GM13976 (cell line): ENCODE measurements around the gene TRAPPC3.

Experiments
- DNase-seq: peaks from one replicate; pipeline ENCODE4 v3.0.0; 2012; ENCODE audit warnings: low spot score
- in situ Hi-C: fragments of 300-500 bp; cut with MboI; formaldehyde crosslinking; loops from one replicate; pipeline ENCODE4 v1.12.0; 2022; ENCODE audit warnings: low sequenced_read_pairs, mixed read lengths, inconsistent platforms; ENCODE audit not compliant: unreplicated experiment
- TF ChIP-seq, protein P1 (sequence below): IDR thresholded peaks from 2 replicates; pipeline ENCODE4 v1.5.1; 2012; ENCODE audit warnings: borderline replicate concordance, mild to moderate bottlenecking; ENCODE audit not compliant: insufficient read depth; ENCODE audit errors: extremely low read depth, missing control alignments, control extremely low read depth

Gene TRAPPC3

DNA sequence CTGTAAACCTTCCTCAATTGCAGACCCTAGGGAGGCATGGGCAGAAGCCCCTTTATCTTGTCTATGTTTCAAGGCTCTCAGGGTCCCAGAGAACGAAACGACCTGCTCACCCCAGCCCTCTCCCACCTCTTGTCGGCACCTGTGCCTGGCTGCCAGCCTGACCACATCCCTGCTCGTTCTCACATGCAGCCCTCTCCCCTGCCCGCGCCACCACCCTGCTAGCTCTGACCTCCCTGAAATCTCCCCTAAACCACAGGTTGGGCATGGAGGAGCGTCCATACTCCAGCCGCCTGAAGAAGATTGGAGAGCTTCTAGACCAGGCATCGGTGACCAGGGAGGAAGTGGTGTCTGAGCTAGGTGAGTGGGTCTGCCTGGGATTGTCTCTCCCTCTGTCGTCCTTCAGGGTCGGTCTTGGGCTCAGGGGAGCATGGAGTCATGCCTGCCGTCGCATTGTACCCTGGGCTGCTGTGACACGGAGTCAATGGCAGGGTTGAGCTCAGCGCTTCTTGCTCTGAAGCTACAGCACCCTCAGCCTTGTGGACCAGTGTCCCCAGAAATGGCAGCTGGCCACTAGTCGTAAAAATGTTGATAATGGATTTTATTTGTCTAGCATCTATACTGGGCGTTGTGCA, 57.0 kb downstream of the TRAPPC3 start:
- TF ChIP-seq, protein P1, sequence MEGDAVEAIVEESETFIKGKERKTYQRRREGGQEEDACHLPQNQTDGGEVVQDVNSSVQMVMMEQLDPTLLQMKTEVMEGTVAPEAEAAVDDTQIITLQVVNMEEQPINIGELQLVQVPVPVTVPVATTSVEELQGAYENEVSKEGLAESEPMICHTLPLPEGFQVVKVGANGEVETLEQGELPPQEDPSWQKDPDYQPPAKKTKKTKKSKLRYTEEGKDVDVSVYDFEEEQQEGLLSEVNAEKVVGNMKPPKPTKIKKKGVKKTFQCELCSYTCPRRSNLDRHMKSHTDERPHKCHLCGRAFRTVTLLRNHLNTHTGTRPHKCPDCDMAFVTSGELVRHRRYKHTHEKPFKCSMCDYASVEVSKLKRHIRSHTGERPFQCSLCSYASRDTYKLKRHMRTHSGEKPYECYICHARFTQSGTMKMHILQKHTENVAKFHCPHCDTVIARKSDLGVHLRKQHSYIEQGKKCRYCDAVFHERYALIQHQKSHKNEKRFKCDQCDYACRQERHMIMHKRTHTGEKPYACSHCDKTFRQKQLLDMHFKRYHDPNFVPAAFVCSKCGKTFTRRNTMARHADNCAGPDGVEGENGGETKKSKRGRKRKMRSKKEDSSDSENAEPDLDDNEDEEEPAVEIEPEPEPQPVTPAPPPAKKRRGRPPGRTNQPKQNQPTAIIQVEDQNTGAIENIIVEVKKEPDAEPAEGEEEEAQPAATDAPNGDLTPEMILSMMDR: no peak
- in situ Hi-C loops: no loop called here
- DNase-seq: no peak

DNA sequence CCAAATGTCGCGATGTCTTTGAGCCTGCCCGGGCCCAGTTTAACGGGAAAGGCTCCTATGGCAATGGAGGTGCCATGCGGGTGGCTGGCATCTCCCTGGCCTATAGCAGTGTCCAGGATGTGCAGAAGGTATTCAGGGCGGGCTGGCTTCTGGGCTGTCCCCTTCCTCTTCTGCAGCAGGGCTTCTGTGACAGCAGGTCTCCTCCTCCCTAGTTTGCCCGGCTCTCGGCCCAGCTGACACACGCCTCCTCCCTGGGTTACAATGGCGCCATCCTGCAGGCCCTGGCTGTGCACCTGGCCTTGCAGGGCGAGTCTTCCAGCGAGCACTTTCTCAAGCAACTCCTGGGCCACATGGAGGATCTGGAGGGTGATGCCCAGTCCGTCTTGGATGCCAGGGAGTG, 57.6 kb downstream of the TRAPPC3 start:
- TF ChIP-seq, protein P1: no peak
- peak; percentile 7 for DNase-seq
- in situ Hi-C loops: no loop called here

DNA sequence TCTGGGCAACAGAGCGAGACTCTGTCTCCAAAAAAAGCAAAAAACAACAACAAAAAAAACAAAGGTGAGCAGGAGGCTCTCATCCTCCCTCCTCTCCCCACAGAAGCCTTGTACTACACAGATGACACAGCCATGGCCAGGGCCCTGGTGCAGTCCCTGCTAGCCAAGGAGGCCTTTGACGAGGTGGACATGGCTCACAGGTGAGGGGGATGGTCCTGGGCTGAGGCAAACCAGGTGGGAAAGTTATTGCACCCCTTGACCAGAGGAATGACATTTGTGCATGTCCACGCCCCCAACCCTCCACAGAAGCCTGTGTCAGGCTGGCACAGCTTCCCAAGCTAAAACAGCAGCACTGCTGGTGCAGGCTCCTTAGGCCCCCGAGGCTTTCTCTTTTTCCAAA, 58.1 kb downstream of the TRAPPC3 start:
- DNase-seq: no peak
- in situ Hi-C loops: no loop called here
- TF ChIP-seq, protein P1: no peak

DNA sequence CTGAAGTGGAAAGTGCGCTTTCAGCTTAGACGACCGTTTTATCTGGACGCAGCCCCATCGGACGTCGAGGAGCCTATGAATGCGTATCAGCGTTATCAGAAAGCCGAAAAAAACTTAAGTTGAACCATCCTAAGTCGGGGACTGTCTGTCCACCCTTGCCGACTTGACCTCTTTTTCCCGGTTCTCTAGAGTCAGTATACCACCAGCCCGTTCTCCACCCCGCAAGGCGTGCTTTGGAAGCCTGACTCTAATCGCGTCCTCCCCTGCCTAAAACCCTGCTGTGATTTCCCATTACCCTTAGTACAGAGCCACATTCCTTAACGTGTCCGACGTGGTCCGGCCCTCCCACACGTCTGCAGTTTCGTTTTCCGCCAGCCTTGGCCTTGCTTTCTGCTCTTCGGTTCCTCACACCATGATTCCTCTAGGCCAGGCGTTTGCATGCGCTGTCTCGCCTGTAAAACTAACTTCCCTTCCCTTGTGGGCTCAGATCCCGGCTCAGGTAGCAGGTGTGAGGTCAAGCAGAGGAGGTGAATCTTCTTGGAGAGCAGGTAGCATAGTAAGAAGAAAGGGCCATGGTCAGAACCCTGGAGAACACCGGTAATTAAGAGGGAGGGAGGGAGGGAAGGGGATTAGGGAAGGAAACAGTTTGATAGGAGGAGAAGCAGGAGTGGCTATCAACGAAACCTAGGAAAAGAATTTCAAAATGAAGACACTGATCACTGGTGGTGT, 59.7 kb downstream of the TRAPPC3 start:
- in situ Hi-C loops: no loop called here
- TF ChIP-seq, protein P1: no peak
- peak; percentile 43 for DNase-seq

DNA sequence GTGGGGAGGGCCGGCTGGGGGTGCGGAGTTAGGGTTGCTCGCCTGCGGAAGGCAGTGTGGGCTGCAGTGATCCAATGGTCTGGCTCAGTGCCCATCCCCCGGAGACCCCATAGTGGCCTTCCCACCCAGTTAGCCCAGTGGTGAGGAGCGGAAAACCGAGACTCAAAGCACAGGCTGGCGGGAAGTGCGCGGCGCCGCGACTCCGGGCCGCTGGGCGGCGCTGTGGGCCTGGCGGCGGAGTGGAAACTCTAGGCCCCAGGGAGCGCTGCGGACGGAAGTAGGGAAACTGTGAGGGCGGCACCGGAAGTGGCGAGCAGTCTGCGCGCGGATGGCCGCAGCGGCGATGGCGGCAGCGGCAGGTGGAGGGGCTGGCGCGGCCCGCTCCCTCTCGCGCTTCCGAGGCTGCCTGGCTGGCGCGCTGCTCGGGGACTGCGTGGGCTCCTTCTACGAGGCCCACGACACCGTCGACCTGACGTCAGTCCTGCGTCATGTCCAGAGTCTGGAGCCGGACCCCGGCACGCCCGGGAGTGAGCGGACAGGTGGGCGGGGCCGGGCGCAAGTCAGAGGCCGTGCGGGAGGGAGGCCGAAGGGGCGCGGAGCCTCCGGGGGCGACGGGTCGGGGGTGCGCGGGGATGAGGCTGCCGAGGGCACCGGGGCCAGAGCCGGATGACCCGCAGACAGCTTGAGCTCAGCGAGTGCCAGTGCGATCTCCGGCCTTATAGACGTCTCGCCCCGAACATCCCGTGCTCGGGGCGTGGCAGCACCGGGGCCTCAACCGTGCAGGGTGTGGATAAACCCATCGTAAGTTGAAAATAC, 60.5 kb downstream of the TRAPPC3 start, which contains the start of gene ADPRS:
TSS of gene ADPRS (plus strand) at position 316 of the 816 bp plus-strand sequence. CDS start at position 329, 13 bp downstream.
- DNase-seq: peak; percentile 97
- TF ChIP-seq, protein P1: peak; percentile 98
- in situ Hi-C loops: no loop called here

DNA sequence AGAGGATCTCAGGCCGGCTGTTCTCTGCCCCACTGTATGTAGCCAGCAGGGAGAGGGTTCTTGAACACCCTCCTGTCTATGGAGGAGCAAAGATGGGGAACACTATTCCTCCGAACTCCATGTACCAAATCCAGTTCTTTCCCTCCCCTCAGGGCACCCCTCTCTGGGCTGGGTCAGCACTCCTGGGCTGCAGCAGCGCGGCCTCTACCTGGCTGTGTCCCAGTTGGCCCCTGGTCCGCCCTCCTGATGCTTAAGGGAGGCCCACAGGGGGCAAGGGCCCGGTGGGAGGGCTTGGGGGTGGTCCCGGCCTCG, 61.1 kb downstream of the TRAPPC3 start:
- TF ChIP-seq, protein P1: no peak
- in situ Hi-C loops: no loop called here
- DNase-seq: no peak
